ENCODE results near the gene RBFOX2. TPM values are rescaled to one million over a fixed set of nuclear protein-coding genes. Genes with fewer than 3 reads are reported as not detected.

RBFOX2 gene
- total and polyA plus RNA-seq, 3 experiments from 2014 or later = 0.86 to 7.1 (median 6.1) TPM

GRCh38 chr22:35967046-35967397 lies 61.6 kb downstream of the RBFOX2 start:
- no peaks in the 10 kb centered on the region for H3K9me3 Mint-ChIP-seq
- no peak for DNase-seq
- H3K36me3 Mint-ChIP-seq = peaks cover 0 to 3% (median 0%) of the 10 kb centered on the region in 3 donors
- no peaks in the 10 kb centered on the region for H3K36me3 ChIP-seq (ENCODE audit: insufficient read depth, low read length)
- H3K27me3 Mint-ChIP-seq = peaks cover 18 to 44% of the 10 kb centered on the region in 2 donors
- H3K4me1 ChIP-seq (ENCODE audit: insufficient read depth, low read length) = no peaks in the 10 kb centered on the region
- H3K9me3 ChIP-seq (ENCODE audit: low read length) = no peaks in the 10 kb centered on the region
- no peak overlapping the region for H3K4me3 Mint-ChIP-seq
- no peak overlapping the region for H3K27ac Mint-ChIP-seq
- ChIA-PET POLR2A (no interaction called here), CTCF (no interaction called here)
- H3K4me1 Mint-ChIP-seq = no peaks in the 10 kb centered on the region
- H3K4me3 ChIP-seq (ENCODE audit: low read length) = no peak overlapping the region
- H3K27me3 ChIP-seq (ENCODE audit: insufficient read depth, low read length, poor library complexity, severe bottlenecking) = no peaks in the 10 kb centered on the region
- no peak overlapping the region for H3K27ac ChIP-seq (ENCODE audit: low read depth, low read length)

- POLR2A ChIA-PET = no interaction called here
- Histone ChIP-seq H3K4me3 (ENCODE audit: low read length) (no peak overlapping the region), H3K36me3 (ENCODE audit: insufficient read depth, low read length) (no peaks in the 10 kb centered on the region), H3K27me3 (ENCODE audit: insufficient read depth, low read length, poor library complexity, severe bottlenecking) (no peaks in the 10 kb centered on the region), H3K4me1 (ENCODE audit: insufficient read depth, low read length) (no peaks in the 10 kb centered on the region), H3K27ac (ENCODE audit: low read depth, low read length) (no peak overlapping the region), H3K9me3 (ENCODE audit: low read length) (no peaks in the 10 kb centered on the region)
- CTCF ChIA-PET = no interaction called here
- no peaks in the 10 kb centered on the region for H3K9me3 Mint-ChIP-seq
- peaks cover 0 to 3% (median 0%) of the 10 kb centered on the region in 3 donors for H3K36me3 Mint-ChIP-seq
- no peak for DNase-seq
- H3K4me1 Mint-ChIP-seq = no peaks in the 10 kb centered on the region
- H3K27ac Mint-ChIP-seq = no peak overlapping the region
- H3K27me3 Mint-ChIP-seq = peaks cover 23 to 41% of the 10 kb centered on the region in 2 donors
- no peak overlapping the region for H3K4me3 Mint-ChIP-seq
Measured at GRCh38 chr22:35966314-35967045, 62.1 kb downstream of the RBFOX2 start.

- CTCF ChIA-PET = no interaction called here
- Histone ChIP-seq H3K4me1 (ENCODE audit: insufficient read depth, low read length) (no peaks in the 10 kb centered on the region), H3K9me3 (ENCODE audit: low read length) (no peaks in the 10 kb centered on the region), H3K27ac (ENCODE audit: low read depth, low read length) (no peak overlapping the region), H3K27me3 (ENCODE audit: insufficient read depth, low read length, poor library complexity, severe bottlenecking) (no peaks in the 10 kb centered on the region), H3K4me3 (ENCODE audit: low read length) (no peak overlapping the region), H3K36me3 (ENCODE audit: insufficient read depth, low read length) (no peaks in the 10 kb centered on the region)
- Mint-ChIP-seq H3K36me3 (no peaks in the 10 kb centered on the region), H3K27me3 (peaks cover 18 to 42% of the 10 kb centered on the region in 2 donors), H3K4me3 (no peak overlapping the region), H3K27ac (no peak overlapping the region), H3K9me3 (no peaks in the 10 kb centered on the region), H3K4me1 (no peaks in the 10 kb centered on the region)
- DNase-seq = no peak
- POLR2A ChIA-PET = no interaction called here
Measured at GRCh38 chr22:35963237-35963810, 65.3 kb downstream of the RBFOX2 start.

GRCh38 chr22:35961480-35962295 lies 66.9 kb downstream of the RBFOX2 start:
- DNase-seq = no peak
- Mint-ChIP-seq H3K4me3 (no peak overlapping the region), H3K9me3 (no peaks in the 10 kb centered on the region), H3K36me3 (no peaks in the 10 kb centered on the region), H3K4me1 (no peaks in the 10 kb centered on the region), H3K27me3 (peaks cover 10 to 26% of the 10 kb centered on the region in 2 donors), H3K27ac (no peak overlapping the region)
- Histone ChIP-seq H3K36me3 (ENCODE audit: insufficient read depth, low read length) (no peaks in the 10 kb centered on the region), H3K4me3 (ENCODE audit: low read length) (no peak overlapping the region), H3K9me3 (ENCODE audit: low read length) (no peaks in the 10 kb centered on the region), H3K27ac (ENCODE audit: low read depth, low read length) (no peak overlapping the region), H3K27me3 (ENCODE audit: insufficient read depth, low read length, poor library complexity, severe bottlenecking) (no peaks in the 10 kb centered on the region), H3K4me1 (ENCODE audit: insufficient read depth, low read length) (no peaks in the 10 kb centered on the region)
- ChIA-PET POLR2A (no interaction called here), CTCF (no interaction called here)

- no peaks in the 10 kb centered on the region for H3K27me3 ChIP-seq (ENCODE audit: insufficient read depth, low read length, poor library complexity, severe bottlenecking)
- peaks cover 10 to 20% of the 10 kb centered on the region in 2 donors for H3K27me3 Mint-ChIP-seq
- no peaks in the 10 kb centered on the region for H3K36me3 Mint-ChIP-seq
- H3K27ac Mint-ChIP-seq = no peak overlapping the region
- no peaks in the 10 kb centered on the region for H3K36me3 ChIP-seq (ENCODE audit: insufficient read depth, low read length)
- H3K9me3 Mint-ChIP-seq = no peaks in the 10 kb centered on the region
- no peak overlapping the region for H3K4me3 Mint-ChIP-seq
- no peaks in the 10 kb centered on the region for H3K9me3 ChIP-seq (ENCODE audit: low read length)
- H3K4me1 Mint-ChIP-seq = no peaks in the 10 kb centered on the region
- no peak overlapping the region for H3K27ac ChIP-seq (ENCODE audit: low read depth, low read length)
- no peaks in the 10 kb centered on the region for H3K4me1 ChIP-seq (ENCODE audit: insufficient read depth, low read length)
- no peak overlapping the region for H3K4me3 ChIP-seq (ENCODE audit: low read length)
- ChIA-PET POLR2A (no interaction called here), CTCF (no interaction called here)
- no peak for DNase-seq
Measured at GRCh38 chr22:35960854-35961253, 67.8 kb downstream of the RBFOX2 start.

- H3K27ac Mint-ChIP-seq = no peak overlapping the region
- Histone ChIP-seq H3K27ac (ENCODE audit: low read depth, low read length) (no peak overlapping the region), H3K4me3 (ENCODE audit: low read length) (no peak overlapping the region), H3K27me3 (ENCODE audit: insufficient read depth, low read length, poor library complexity, severe bottlenecking) (no peaks in the 10 kb centered on the region), H3K9me3 (ENCODE audit: low read length) (no peaks in the 10 kb centered on the region), H3K36me3 (ENCODE audit: insufficient read depth, low read length) (no peaks in the 10 kb centered on the region), H3K4me1 (ENCODE audit: insufficient read depth, low read length) (no peaks in the 10 kb centered on the region)
- no peaks in the 10 kb centered on the region for H3K36me3 Mint-ChIP-seq
- no peak for DNase-seq
- H3K4me3 Mint-ChIP-seq = no peak overlapping the region
- H3K9me3 Mint-ChIP-seq = no peaks in the 10 kb centered on the region
- H3K4me1 Mint-ChIP-seq = no peaks in the 10 kb centered on the region
- CTCF ChIA-PET = no interaction called here
- H3K27me3 Mint-ChIP-seq = peaks cover 10 to 17% of the 10 kb centered on the region in 2 donors
- POLR2A ChIA-PET = no interaction called here
Measured at GRCh38 chr22:35959121-35959800, 69.4 kb downstream of the RBFOX2 start.

GRCh38 chr22:35958334-35958733 lies 70.3 kb downstream of the RBFOX2 start:
- no peak for DNase-seq
- Mint-ChIP-seq H3K27me3 (peaks cover 10 to 17% of the 10 kb centered on the region in 2 donors), H3K4me3 (no peak overlapping the region), H3K36me3 (no peaks in the 10 kb centered on the region), H3K27ac (no peak overlapping the region), H3K4me1 (no peaks in the 10 kb centered on the region), H3K9me3 (no peaks in the 10 kb centered on the region)
- H3K36me3 ChIP-seq (ENCODE audit: insufficient read depth, low read length) = no peaks in the 10 kb centered on the region
- ChIA-PET POLR2A (no interaction called here), CTCF (no interaction called here)
- H3K4me1 ChIP-seq (ENCODE audit: insufficient read depth, low read length) = no peaks in the 10 kb centered on the region
- no peaks in the 10 kb centered on the region for H3K27me3 ChIP-seq (ENCODE audit: insufficient read depth, low read length, poor library complexity, severe bottlenecking)
- no peak overlapping the region for H3K27ac ChIP-seq (ENCODE audit: low read depth, low read length)
- H3K4me3 ChIP-seq (ENCODE audit: low read length) = no peak overlapping the region
- H3K9me3 ChIP-seq (ENCODE audit: low read length) = no peaks in the 10 kb centered on the region

- Histone ChIP-seq H3K9me3 (ENCODE audit: low read length) (no peaks in the 10 kb centered on the region), H3K36me3 (ENCODE audit: insufficient read depth, low read length) (no peaks in the 10 kb centered on the region), H3K27me3 (ENCODE audit: insufficient read depth, low read length, poor library complexity, severe bottlenecking) (no peaks in the 10 kb centered on the region), H3K4me3 (ENCODE audit: low read length) (no peak overlapping the region), H3K4me1 (ENCODE audit: insufficient read depth, low read length) (no peaks in the 10 kb centered on the region), H3K27ac (ENCODE audit: low read depth, low read length) (no peak overlapping the region)
- ChIA-PET CTCF (no interaction called here), POLR2A (no interaction called here)
- no peak for DNase-seq
- Mint-ChIP-seq H3K36me3 (no peaks in the 10 kb centered on the region), H3K4me3 (no peak overlapping the region), H3K4me1 (no peaks in the 10 kb centered on the region), H3K9me3 (no peaks in the 10 kb centered on the region), H3K27me3 (peaks cover 11% of the 10 kb centered on the region in 2 donors), H3K27ac (no peak overlapping the region)
Measured at GRCh38 chr22:35957589-35957988, 71.0 kb downstream of the RBFOX2 start.
